Fibroblast of skin of left quadriceps (primary cell): ENCODE measurements around the gene CDCA5.

Experiments
- DNase-seq, 2 experiments: peaks; one replicate each; pipeline ENCODE4 v3.0.0-alpha.2; 2013; ENCODE audit warnings: low read depth in 2 of 2

The CDCA5 gene

GRCh38 chr11:65072631-65072966 is 11.2 kb downstream of the CDCA5 start:
- no peak for DNase-seq

GRCh38 chr11:65071907-65072630 is 11.8 kb downstream of the CDCA5 start:
- no peak for DNase-seq

DNA sequence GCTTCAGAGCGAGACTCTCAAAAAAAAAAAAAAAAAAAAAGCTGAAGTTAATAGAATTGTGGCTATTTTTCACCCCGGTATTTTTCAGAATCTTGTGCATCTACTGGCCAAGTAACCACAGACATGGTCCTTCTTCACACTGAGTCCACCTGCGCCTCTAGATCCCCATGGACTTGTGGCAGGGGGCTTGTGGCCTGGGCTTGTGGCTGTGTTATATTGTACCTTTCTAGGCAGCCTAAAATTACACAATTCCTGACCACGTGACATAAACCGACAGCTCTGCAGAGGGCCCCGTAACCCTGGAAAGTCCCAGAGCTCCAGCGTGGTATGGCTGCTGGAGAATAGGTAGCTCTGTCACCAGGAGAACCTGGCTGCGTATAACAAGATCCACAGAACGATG is 14.6 kb downstream of the CDCA5 start:
- no peak for DNase-seq

DNA sequence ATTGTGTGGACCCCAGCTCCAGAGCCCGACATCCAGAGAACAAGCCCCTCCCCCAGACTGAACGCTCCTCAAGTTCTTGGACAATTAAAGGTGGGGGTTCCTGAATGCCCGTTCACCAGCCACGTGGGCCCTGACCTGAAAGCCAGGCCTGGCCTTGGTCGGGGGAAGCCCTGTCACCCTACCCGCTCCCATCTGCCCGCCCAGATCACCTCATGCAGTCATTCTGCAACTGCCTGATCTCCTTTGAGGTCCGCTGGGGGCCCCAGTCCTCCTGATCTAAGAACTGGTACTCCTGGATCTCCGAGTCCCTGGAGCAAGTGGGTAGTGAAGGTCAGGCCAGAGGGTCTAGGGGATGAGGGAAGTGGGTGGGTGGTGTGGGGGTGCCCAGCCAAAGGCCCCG is 16.4 kb downstream of the CDCA5 start:
- DNase-seq: no peak

- no peak for DNase-seq
These were observed 17.0 kb downstream of the CDCA5 start for GRCh38 chr11:65066805-65067291.

DNA sequence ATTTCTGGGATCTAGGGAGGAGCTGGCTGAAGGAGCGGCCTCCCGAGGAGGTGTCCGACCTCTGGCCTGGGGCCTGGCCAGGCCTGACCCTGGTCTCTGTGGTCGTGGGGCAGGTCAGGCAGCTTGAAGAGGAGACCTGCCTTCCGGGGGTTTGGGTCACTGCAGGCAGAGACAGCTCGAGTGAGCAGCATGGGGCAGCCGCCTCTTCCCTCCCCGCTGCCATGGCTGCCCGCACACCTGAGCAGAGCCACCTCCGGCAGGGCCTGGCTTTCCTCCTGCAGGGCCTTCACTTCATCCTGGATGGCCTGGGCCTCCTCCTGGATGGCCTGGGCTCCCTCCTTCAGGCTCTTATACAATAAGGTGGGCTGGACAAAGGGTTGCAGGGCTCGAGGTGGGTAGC is 17.5 kb downstream of the CDCA5 start:
- DNase-seq: no peak

DNA sequence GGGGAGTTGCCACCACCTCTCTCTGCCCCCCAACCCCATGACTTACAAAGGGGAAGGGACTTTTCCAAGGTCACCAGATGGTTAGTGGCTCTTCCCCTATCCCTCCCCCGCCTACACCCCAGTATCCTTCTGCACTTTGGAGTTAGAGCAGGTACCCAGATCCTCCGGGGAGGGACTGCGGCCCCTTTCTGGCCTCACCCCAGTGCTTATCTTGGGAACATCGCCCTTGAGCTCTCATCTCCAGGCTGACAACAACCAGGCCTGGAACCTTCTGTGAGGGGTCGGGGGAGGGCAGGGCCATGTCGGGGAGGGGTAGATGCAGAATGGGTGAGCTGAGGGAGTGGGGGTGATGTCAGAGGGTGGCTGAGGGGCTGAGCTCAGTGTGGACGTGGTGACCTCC is 18.0 kb downstream of the CDCA5 start:
- DNase-seq: no peak

DNA sequence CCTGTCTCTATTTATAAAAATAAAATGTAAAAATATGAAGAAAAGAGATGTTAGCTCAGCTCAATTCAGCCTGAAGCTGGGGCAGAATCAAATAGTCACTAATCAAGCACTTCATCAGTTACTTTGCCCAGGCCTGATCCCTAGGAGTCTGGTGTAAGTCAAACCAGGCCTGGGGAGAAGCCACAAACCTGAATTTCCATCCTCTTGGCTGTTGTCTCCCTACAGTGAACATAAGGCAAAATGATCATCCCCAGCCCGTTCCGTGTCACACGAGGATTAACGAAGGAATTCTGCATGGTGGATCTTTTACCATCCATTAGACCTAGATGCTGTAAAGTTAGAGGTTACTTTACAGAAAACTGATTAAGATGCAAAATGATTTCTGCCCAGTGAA is 19.0 kb downstream of the CDCA5 start:
- DNase-seq: no peak

GRCh38 chr11:65063532-65063931 is 20.3 kb downstream of the CDCA5 start:
- no peak for DNase-seq

- no peak for DNase-seq
These were observed 22.9 kb downstream of the CDCA5 start for GRCh38 chr11:65060913-65061408.

GRCh38 chr11:65059959-65060824 is 23.6 kb downstream of the CDCA5 start:
- no peak for DNase-seq

DNA sequence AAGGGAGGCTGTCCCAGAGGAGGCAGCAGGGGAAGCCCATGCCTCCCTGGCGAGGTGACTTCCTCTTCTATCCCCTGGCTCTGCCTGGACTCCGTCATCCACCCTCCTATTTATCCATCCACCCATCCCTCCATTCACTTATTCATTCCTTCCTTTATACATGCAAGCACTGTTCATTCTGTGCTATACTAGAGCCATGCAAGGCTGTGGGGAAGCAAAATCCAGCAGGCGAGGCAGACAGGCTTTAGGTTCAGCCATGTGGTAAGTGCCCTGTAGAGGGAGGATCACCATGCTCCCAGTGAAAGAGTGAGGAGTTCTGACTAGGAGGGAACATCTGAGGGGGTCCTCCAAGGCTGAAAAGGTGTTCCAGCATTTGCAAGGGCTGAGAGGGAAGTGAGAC is 24.3 kb downstream of the CDCA5 start:
- DNase-seq: no peak

GRCh38 chr11:65058419-65059054 is 25.3 kb downstream of the CDCA5 start, which contains the start of gene NAALADL1:
Gene NAALADL1 (minus strand): TSS chr11:65058553. CDS start chr11:65058521, 32 bp downstream.
- no peak for DNase-seq

DNA sequence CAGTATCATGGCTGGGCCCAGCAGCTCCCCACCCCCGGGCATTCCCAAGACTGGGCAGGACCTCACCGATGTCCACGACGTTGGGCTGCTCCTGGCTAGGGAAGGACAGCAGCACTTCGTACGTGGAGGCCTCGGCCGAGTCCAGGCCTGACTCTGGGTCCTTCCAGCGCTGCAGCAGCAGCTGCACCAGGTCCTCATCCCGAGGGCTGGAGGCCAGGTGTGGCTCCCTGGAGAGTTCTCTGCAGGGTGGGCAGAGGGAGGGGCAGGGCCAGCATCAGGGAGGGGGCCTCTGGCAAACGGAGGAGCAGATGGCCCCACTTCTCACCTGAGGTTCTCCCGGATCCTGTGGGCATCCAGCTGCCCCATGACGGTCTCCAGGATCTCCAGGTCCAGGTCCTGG is 25.8 kb downstream of the CDCA5 start:
- DNase-seq: no peak

- DNase-seq: no peak
These were observed 26.3 kb downstream of the CDCA5 start for GRCh38 chr11:65057526-65057925.

GRCh38 chr11:65056999-65057398 is 26.8 kb downstream of the CDCA5 start:
- no peak for DNase-seq

DNA sequence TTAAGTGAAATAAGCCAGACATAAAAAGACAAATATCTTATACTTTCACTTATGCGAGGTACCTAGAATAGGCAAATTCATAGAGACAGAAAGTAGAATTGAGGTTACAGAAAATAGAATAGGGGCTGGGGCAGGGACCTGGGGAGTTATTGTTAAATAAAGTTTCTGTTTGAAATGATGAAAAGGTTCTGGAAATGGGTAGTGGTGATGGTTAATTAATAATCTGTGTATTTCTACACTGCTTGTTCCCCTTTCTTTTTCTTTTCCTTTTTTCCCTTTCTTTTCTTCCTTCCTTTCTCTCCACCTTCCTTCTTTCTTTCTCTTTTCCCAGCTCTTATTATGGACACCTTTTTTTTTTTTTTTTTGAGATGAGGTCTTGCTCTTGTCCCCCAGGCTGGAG is 28.3 kb downstream of the CDCA5 start:
- no peak for DNase-seq

- no peak for DNase-seq
These were observed 29.9 kb downstream of the CDCA5 start for GRCh38 chr11:65053827-65054508.

DNA sequence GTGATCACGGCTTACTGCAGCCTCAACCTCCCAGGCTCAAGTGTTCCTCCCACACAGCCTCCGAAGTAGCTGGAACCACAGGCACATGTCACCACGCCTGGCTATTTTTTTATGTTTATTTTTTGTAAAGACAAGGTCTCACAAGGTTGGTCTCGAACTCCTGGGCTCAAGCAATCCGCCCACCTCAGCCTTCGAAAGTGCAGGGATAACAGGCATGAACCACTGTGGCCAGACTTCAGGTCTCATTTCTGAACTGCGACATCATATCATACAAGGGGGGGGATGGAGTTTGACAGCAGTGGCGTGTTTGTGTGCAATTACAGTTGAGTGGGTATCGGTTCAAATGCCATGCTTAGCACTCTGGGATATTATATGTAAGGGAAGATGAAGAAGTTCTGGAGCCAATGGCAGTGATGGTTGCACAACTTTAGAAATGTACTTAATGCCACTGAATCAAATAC is 32.4 kb downstream of the CDCA5 start:
- no peak for DNase-seq

DNA sequence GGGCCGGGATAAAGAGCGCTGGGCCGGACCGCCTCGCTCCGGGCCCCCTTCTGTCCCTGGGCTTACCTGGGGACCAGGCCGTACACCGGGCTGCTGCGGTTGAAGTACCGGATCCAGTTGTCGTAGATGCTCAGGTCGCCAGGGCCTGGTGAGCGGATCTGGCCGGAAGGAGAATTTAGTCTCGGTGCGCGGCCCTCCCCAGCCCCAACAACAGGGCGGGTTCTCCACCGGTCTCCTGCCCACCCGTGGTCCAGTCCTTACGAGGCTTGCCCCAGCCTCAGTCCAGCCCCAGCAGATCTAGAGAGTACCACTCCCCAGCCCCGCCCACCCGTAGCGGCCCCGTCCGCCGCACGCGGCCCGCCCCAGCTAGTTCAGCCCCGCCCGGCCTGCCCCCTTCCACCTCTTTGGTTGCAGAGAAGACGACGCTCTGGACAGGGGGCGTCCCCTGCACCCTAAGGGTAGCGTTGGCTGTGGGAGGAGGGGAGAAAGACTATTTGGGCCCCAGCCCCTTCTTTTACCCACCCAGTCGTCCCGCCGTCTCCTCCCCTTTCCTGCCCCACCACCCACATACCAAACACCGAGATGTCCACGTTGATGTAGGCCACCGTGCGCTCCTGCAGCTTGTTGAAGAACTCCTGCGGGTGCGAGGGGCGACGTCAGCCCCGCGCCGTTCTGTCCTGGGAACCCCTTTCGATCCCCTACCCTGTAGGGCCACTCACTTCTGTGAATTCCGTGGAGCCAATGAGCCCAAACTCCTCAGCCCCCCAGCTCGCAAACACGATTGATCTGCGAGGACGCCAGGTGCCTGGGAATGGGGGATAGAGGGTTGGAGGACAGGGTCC is 36.0 kb downstream of the CDCA5 start:
- no peak for DNase-seq

DNA sequence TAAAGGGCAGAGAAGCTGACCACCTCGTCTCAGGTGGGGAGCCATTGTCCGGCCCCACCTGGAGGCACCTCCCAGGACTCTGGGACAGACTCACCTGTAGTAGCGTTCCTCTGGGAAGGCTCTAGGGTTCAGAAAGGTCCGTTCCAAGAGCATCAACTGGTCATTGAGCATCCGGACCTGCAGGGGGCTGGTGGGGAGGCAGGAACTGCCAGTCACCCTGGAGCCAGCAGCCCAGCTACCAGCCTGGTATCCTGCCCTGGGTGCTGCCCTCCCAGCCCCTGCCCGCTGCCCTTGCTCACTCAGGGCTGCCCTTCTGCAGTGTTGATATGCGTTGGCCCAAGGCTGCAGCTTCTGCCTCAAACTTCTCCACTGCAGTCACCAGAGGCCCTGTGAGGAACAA is 38.1 kb downstream of the CDCA5 start:
- DNase-seq: no peak
